Activated B cell treated with CpG ODN at 0.5 μM for 24 hours (primary cell): ENCODE results near the gene C1orf167. TPM values are rescaled to one million over a fixed set of nuclear protein-coding genes. Genes with fewer than 3 reads are reported as not detected.

Source experiments
- ATAC-seq: fragments of 200-7000 bp; cut with Tn5 transposase; one replicate; pipeline ENCODE4 v1.10.0; 2021; ENCODE audit warnings: low read depth, mild to moderate bottlenecking, moderate library complexity
- CTCF ChIA-PET: fragments of 350-600 bp; sonication (Branson Sonifier 250); formaldehyde crosslinking; loops from one replicate; lab custom pipeline; 2021; ENCODE audit warnings: antibody characterized with exemption; lab: Charles Lee
- POLR2A ChIA-PET: fragments of 350-600 bp; sonication (Branson Sonifier 250); formaldehyde crosslinking; loops from one replicate; lab custom pipeline; 2021; ENCODE audit warnings: antibody characterized with exemption; lab: Charles Lee
- DNase-seq: peaks from one replicate; pipeline ENCODE4 v3.0.0; 2022
- H3K27ac Mint-ChIP-seq: one replicate; pipeline ENCODE4 v1.8.0; 2020; ENCODE audit warnings: mixed read lengths
- H3K27me3 Mint-ChIP-seq: one replicate; pipeline ENCODE4 v1.8.0; 2021; ENCODE audit warnings: mixed read lengths
- H3K36me3 Mint-ChIP-seq: one replicate; pipeline ENCODE4 v1.8.0; 2021; ENCODE audit warnings: low read depth, mixed read lengths
- H3K4me1 Mint-ChIP-seq: one replicate; pipeline ENCODE4 v1.8.0; 2021; ENCODE audit warnings: mixed read lengths
- H3K4me3 Mint-ChIP-seq: one replicate; pipeline ENCODE4 v1.8.0; 2020; ENCODE audit warnings: mild to moderate bottlenecking, mixed read lengths
- H3K9me3 Mint-ChIP-seq: one replicate; pipeline ENCODE4 v1.8.0; 2020; ENCODE audit warnings: mixed read lengths
- CTCF ChIP-seq: fragments of 200-600 bp; IDR thresholded peaks from one replicate; pipeline ENCODE4 v1.8.0; 2022; ENCODE audit warnings: antibody characterized with exemption, mild to moderate bottlenecking
- intact Hi-C: fragments of 100-400 bp; cut with micrococcal nuclease; formaldehyde crosslinking; loops from one replicate; pipeline ENCODE4 v1.15.1; 2024
- total RNA-seq: library from RNA; stranded (reverse); gene quantifications from 2 replicates; pipeline ENCODE4 v1.2.3, GENCODE V29; 2022

C1orf167 gene
- total RNA-seq, 1 donor from 2014 or later, result not detected

DNA sequence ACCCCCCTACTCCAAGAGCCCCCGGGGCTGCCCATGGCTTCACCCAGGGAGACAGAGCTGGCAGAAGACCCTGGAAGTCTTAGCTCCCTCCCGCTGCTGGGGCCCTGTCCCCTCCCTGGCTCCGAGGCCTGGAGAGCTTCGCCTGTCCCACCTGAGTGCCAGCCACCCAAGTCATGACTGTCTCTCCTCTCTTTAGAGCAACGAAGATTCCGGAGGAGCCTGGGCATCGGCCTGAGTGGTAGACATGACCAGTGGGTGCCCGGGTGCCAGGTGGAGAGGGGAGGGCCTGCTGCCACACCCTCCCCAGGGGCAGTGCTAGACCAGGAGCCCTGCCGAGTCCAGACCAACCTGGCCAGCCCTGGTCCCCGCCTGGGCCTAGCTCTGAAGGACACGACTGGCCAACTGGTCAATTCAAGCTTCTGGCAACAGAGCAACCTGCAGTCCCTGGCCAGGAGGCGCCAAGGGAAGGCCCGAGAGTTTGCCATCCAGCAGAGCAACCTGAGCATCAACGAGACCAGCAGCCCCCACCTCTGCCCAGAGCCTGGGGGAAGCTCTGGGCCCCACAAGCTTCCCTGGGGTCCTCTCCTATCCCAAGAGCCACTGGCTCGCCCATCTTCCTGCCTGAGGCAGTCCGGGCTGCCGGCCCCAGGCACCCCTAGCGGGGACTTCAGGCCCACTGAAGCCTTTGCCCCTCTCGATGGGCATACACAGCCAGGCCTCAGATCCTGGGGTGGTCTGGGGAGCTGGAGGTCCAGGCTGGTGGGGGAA is 3.9 kb downstream of the C1orf167 start:
- ATAC-seq (no peak), DNase-seq (no peak)
- Mint-ChIP-seq H3K9me3 (no peaks in the 10 kb centered on the region), H3K27me3 (peaks cover 13% of the 10 kb centered on the region), H3K36me3 (no peaks in the 10 kb centered on the region), H3K4me1 (peaks cover 7% of the 10 kb centered on the region), H3K27ac (no peak overlapping the region), H3K4me3 (no peak overlapping the region)
- ChIA-PET POLR2A (interaction anchor here (0.7 kb wide), 1 partner anchor 28 kb away, joined by 6 read pairs; no protein-coding TSS in a partner anchor), CTCF (no interaction called here)
- intact Hi-C loops, result no loop called here
- no peak for TF ChIP-seq CTCF

- H3K9me3 Mint-ChIP-seq, result no peaks in the 10 kb centered on the region
- DNase-seq (no peak), ATAC-seq (no peak)
- no peaks in the 10 kb centered on the region for H3K36me3 Mint-ChIP-seq
- H3K4me3 Mint-ChIP-seq, result no peak overlapping the region
- CTCF ChIA-PET, result no interaction called here
- peaks cover 9% of the 10 kb centered on the region for H3K27me3 Mint-ChIP-seq
- intact Hi-C loops, result no loop called here
- no peak for TF ChIP-seq CTCF
- POLR2A ChIA-PET, result no interaction called here
- no peak overlapping the region for H3K27ac Mint-ChIP-seq
- peaks cover 7% of the 10 kb centered on the region for H3K4me1 Mint-ChIP-seq
Measured at GRCh38 chr1:11766429-11766776, 4.4 kb downstream of the C1orf167 start.

GRCh38 chr1:11767922-11768704 is 6.1 kb downstream of the C1orf167 start:
- Mint-ChIP-seq H3K27me3 (peaks cover 1% of the 10 kb centered on the region), H3K4me1 (peaks cover 4% of the 10 kb centered on the region), H3K36me3 (no peaks in the 10 kb centered on the region), H3K4me3 (no peak overlapping the region), H3K9me3 (no peaks in the 10 kb centered on the region), H3K27ac (no peak overlapping the region)
- DNase-seq, result no peak
- no peak for TF ChIP-seq CTCF
- ChIA-PET CTCF (no interaction called here), POLR2A (no interaction called here)
- intact Hi-C loops, result no loop called here
- ATAC-seq, result no peak

DNA sequence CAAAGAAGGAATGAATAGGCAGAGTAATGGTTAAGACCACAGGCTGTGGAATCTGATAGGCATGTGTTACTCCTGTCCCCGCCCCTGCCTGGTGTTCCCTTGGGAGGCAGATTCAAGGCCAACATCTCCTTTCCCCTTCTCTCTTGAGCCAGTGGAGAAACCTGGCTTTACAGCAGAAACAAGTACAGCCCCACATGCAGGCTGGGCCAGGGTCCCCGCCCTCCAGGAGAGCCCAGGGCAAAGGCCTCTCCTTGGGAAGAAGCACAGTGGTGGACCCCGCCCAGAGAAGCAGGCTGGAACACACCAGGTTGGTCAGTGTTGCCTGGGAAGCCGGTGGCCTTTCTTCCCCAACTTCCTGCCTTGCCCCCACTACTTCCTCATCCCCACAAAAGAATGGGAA is 6.8 kb downstream of the C1orf167 start:
- Mint-ChIP-seq H3K27me3 (peaks cover 1% of the 10 kb centered on the region), H3K36me3 (no peaks in the 10 kb centered on the region), H3K4me3 (no peak overlapping the region), H3K4me1 (peaks cover 4% of the 10 kb centered on the region), H3K27ac (no peak overlapping the region), H3K9me3 (no peaks in the 10 kb centered on the region)
- no peak for TF ChIP-seq CTCF
- CTCF ChIA-PET, result no interaction called here
- no peak for ATAC-seq
- intact Hi-C loops, result no loop called here
- DNase-seq, result no peak
- POLR2A ChIA-PET, result no interaction called here

DNA sequence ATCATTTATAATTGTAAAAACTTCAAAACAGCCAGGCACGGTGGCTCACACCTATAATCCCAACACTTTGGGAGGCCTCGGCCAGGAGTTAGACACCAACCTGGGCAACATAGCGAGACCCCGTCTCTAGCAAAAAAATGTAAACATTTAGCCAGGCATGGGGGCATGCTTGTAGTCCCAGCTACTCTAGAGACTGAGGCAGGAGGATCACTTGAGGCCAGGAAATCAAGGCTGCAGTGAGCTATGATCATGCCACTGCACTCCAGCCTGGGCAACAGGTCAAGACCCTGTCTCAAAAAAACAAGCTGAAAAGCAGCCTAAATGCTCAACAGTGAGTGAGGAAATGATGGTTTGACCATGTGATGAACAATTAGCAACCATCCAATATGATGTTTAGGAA is 7.3 kb downstream of the C1orf167 start:
- CTCF ChIA-PET, result no interaction called here
- intact Hi-C loops, result no loop called here
- H3K27ac Mint-ChIP-seq, result no peak overlapping the region
- no peaks in the 10 kb centered on the region for H3K36me3 Mint-ChIP-seq
- no peaks in the 10 kb centered on the region for H3K9me3 Mint-ChIP-seq
- H3K27me3 Mint-ChIP-seq, result peaks cover 1% of the 10 kb centered on the region
- no peak for TF ChIP-seq CTCF
- DNase-seq (no peak), ATAC-seq (no peak)
- POLR2A ChIA-PET, result no interaction called here
- H3K4me1 Mint-ChIP-seq, result peaks cover 4% of the 10 kb centered on the region
- no peak overlapping the region for H3K4me3 Mint-ChIP-seq
